HepG2 (cell line): ENCODE data around the gene CSNK1E. TPM values are rescaled to one million over a fixed set of nuclear protein-coding genes. Genes with fewer than 3 reads are reported as not detected.

Experiments used
- ATAC-seq: fragments of 200-7000 bp; cut with Tn5 transposase; 3 replicates; pipeline ENCODE4 v1.9.1; 2020; ENCODE audit warnings: mild to moderate bottlenecking, moderate library complexity
- BruUV-seq: library from RNA; stranded (reverse); fragments of 400-500 nt; replicated peaks from 2 replicates; lab custom pipeline; 2021; lab: Mats Ljungman, UMichigan
- CTCF ChIA-PET: fragments of 300-600 bp; formaldehyde crosslinking; extraction: SDS; loops from one replicate; lab custom pipeline; 2021; ENCODE audit warnings: low total read pairs, inconsistent platforms, low intra/inter-chr PET ratio; lab: Yijun Ruan, JAX
- POLR2A ChIA-PET: fragments of 350-600 bp; sonication (Branson Sonifier 250); formaldehyde crosslinking; loops from one replicate; lab custom pipeline; 2020; ENCODE audit warnings: antibody characterized with exemption, inconsistent platforms; lab: Yijun Ruan, JAX
- DNase-seq: peaks from one replicate; pipeline ENCODE4 v3.0.0-alpha.2; 2015; ENCODE audit warnings: low spot score
- FAIRE-seq: peaks from 3 replicates; lab custom pipeline; 2011; peaks lifted over from hg19 to GRCh38; lab: Jason Lieb, UNC
- H2AFZ ChIP-seq: one replicate; pipeline ENCODE4 v1.6.1; 2011; ENCODE audit warnings: low read length, inconsistent platforms
- H3K27ac ChIP-seq: fragments of 300-600 bp; 3 replicates; pipeline ENCODE4 v1.8.0; 2011; ENCODE audit warnings: mixed run types, mild to moderate bottlenecking, mixed read lengths, low read length, inconsistent platforms; ENCODE audit not compliant: insufficient read depth; ENCODE audit errors: extremely low read length
- H3K27me3 ChIP-seq, 2 experiments: fragments of 200-600 bp in 1 of 2; 2 replicates in 1 of 2; 3 replicates in 1 of 2; pipeline versions ENCODE4 v1.6.0 to v1.8.0; 2011; ENCODE audit warnings: low read length in 2 of 2, mild to moderate bottlenecking in 2 of 2, moderate library complexity in 2 of 2, inconsistent platforms in 1 of 2; ENCODE audit not compliant: insufficient read depth in 2 of 2, control insufficient read depth in 1 of 2
- H3K36me3 ChIP-seq, 2 experiments: fragments of 200-600 bp in 1 of 2; replicated peaks in 1 of 2; 2 replicates in 1 of 2; 3 replicates in 1 of 2; pipeline versions ENCODE4 v1.5.1 to v1.8.0; 2011; ENCODE audit warnings: low read length in 2 of 2, inconsistent platforms in 1 of 2; ENCODE audit not compliant: insufficient read depth in 2 of 2, control insufficient read depth in 1 of 2
- H3K4me1 ChIP-seq: 2 replicates; pipeline ENCODE4 v1.5.1; 2012; ENCODE audit warnings: low read length, inconsistent platforms; ENCODE audit not compliant: insufficient read depth
- H3K4me2 ChIP-seq: 2 replicates; pipeline ENCODE4 v1.6.0; 2011; ENCODE audit warnings: low read depth, low read length, inconsistent platforms
- H3K4me3 ChIP-seq, 3 experiments: fragments of 200-600 bp in 1 of 3; sonication (generic), shearing (Covaris generic) in 1 of 3; replicated peaks in 1 of 3; 2 replicates each; pipeline ENCODE4 v1.5.1; 2011 to 2016; ENCODE audit warnings: low read length in 3 of 3, inconsistent platforms in 2 of 3, low read depth in 2 of 3, mild to moderate bottlenecking in 2 of 3, control low read depth in 1 of 3, mixed read lengths in 1 of 3; ENCODE audit not compliant: insufficient read depth in 1 of 3
- H3K79me2 ChIP-seq: one replicate; pipeline ENCODE4 v1.6.1; 2011; ENCODE audit warnings: low read length, inconsistent platforms; ENCODE audit not compliant: insufficient read depth
- H3K9ac ChIP-seq: 2 replicates; pipeline ENCODE4 v1.6.0; 2011; ENCODE audit warnings: mild to moderate bottlenecking, low read depth, low read length, inconsistent platforms; ENCODE audit not compliant: insufficient read depth
- H3K9me3 ChIP-seq: 2 replicates; pipeline ENCODE4 v1.5.1; 2012; ENCODE audit warnings: mild to moderate bottlenecking, low read length
- H4K20me1 ChIP-seq: 2 replicates; pipeline ENCODE4 v1.6.0; 2011; ENCODE audit warnings: inconsistent platforms, mild to moderate bottlenecking, low read length, moderate library complexity; ENCODE audit not compliant: insufficient read depth
- KMT2B ChIP-seq: IDR thresholded peaks from 2 replicates; pipeline ENCODE4 v1.6.1; 2016; ENCODE audit warnings: missing genetic modification reagents, missing compliant biosample characterization
- NR1H2 ChIP-seq: sonication (generic); formaldehyde crosslinking; IDR thresholded peaks from 2 replicates; pipeline ENCODE4 v1.8.1; 2022; ENCODE audit warnings: low read depth, missing genetic modification reagents, borderline replicate concordance
- PTBP1 ChIP-seq: fragments of 200-400 bp; formaldehyde crosslinking; IDR thresholded peaks from 2 replicates; pipeline ENCODE4 v1.6.1; 2018; ENCODE audit warnings: low read length, low read depth; ENCODE audit not compliant: poor library complexity, severe bottlenecking
- ZNF766 ChIP-seq: sonication (generic); formaldehyde crosslinking; IDR thresholded peaks from 2 replicates; pipeline ENCODE4 v1.5.0; 2020; ENCODE audit warnings: missing genetic modification reagents, borderline replicate concordance
- WGBS: methylation state at CpG from one replicate; pipeline ENCODE4 v1.1.6; 2017; ENCODE audit warnings: low lambda C conversion rate; 5-methylcytosine and 5-hydroxymethylcytosine counted together
- in situ Hi-C: cut with HindIII; loops from 2 replicates; pipeline ENCODE4 v1.10.0; 2017; ENCODE audit warnings: low pct_unique_long_range_greater_than_20kb; ENCODE audit not compliant: extremely low pct_ligation_motif_present
- intact Hi-C: fragments of 100-400 bp; cut with micrococcal nuclease; formaldehyde crosslinking; loops from one replicate; pipeline ENCODE4 v1.10.0; 2022; ENCODE audit not compliant: unreplicated experiment
- polyA plus RNA-seq, 8 experiments: library from polyadenylated mRNA; depleted of rRNA in 3 of 8; stranded (reverse) in 7 of 8; unstranded in 1 of 8; fragments of >200 nt; fragmentation: Illumina TruSeq in 4 of 8; extraction: Trizol in 4 of 8; gene quantifications; 2 replicates each; pipeline versions ENCODE4 v1.2.1 to v1.2.3, GENCODE V29; 2011 to 2016; ENCODE audit warnings: low read depth in 4 of 8, missing spikeins in 1 of 8, mixed read lengths in 1 of 8; ENCODE audit not compliant: insufficient read depth in 1 of 8
- total RNA-seq, 5 experiments: library from RNA; depleted of rRNA; stranded (reverse); fragments of >200 nt; fragmentation: Illumina TruSeq; extraction: Trizol; gene quantifications; 2 replicates each; pipeline ENCODE4 v1.2.3, GENCODE V29; 2016; ENCODE audit warnings: low read depth in 1 of 5
- TF ChIP-seq, protein P1 (sequence below), 2 experiments: sonication (generic) in 1 of 2; formaldehyde crosslinking in 1 of 2; IDR thresholded peaks; 2 replicates each; pipeline versions ENCODE4 v1.5.1 to v1.6.1; 2011 to 2020; ENCODE audit warnings: borderline replicate concordance in 1 of 2, low read depth in 1 of 2, low read length in 1 of 2, mild to moderate bottlenecking in 1 of 2, missing genetic modification reagents in 1 of 2, moderate library complexity in 1 of 2
- TF ChIP-seq, protein P2 (sequence below): sonication (generic); formaldehyde crosslinking; IDR thresholded peaks from 2 replicates; pipeline ENCODE4 v1.4.0; 2020; ENCODE audit warnings: missing genetic modification reagents
- TF ChIP-seq, protein P3 (sequence below): IDR thresholded peaks from 2 replicates; pipeline ENCODE4 v1.6.1; 2016; ENCODE audit warnings: missing compliant biosample characterization, missing genetic modification reagents, borderline replicate concordance
- TF ChIP-seq, protein P4 (sequence below): sonication (generic); formaldehyde crosslinking; IDR thresholded peaks from 2 replicates; pipeline ENCODE4 v1.5.1; 2020; ENCODE audit warnings: missing genetic modification reagents, mild to moderate bottlenecking, borderline replicate concordance
- TF ChIP-seq, protein P5 (sequence below): sonication (generic); formaldehyde crosslinking; IDR thresholded peaks from 2 replicates; pipeline ENCODE4 v1.5.0; 2020; ENCODE audit warnings: missing genetic modification reagents

CSNK1E gene
- total and polyA plus RNA-seq, 2 of the 13 experiments (the other 11 are each of a cell fraction or from before 2014, with no cell fraction given) = 34.7 to 129 TPM

DNA sequence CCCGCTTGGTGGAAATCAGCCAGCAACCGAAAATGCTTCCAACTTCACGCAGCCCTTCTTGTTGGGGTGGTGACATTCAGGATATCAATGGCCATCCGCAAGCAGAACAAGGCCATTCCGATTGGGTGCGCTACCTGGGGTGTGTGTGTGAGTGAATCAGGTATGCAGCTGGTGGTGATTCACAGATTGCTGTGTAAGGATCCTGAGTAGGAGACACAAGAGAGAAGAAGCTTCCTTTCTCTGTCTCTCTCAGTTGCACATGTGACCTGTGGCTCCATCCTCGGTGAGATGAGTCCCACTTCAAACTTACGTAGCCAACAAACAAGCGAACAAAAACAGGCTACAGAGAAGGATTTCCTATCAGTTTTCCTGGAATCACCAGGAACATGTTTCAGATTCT lies 34.8 kb downstream of the CSNK1E start (continued):
- TF ChIP-seq, protein P1, sequence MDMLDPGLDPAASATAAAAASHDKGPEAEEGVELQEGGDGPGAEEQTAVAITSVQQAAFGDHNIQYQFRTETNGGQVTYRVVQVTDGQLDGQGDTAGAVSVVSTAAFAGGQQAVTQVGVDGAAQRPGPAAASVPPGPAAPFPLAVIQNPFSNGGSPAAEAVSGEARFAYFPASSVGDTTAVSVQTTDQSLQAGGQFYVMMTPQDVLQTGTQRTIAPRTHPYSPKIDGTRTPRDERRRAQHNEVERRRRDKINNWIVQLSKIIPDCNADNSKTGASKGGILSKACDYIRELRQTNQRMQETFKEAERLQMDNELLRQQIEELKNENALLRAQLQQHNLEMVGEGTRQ (IDR thresholded peaks at IDR 0.05; ENCODE audit: low read depth, low read length) = peak; percentile 52
- TF ChIP-seq, protein P1 (CRISPR knock-in tag; IDR thresholded peaks at IDR 0.05; ENCODE audit: borderline replicate concordance) = peak; percentile 55; the same call in 1 of the 2 replicates
- TF ChIP-seq, protein P2, sequence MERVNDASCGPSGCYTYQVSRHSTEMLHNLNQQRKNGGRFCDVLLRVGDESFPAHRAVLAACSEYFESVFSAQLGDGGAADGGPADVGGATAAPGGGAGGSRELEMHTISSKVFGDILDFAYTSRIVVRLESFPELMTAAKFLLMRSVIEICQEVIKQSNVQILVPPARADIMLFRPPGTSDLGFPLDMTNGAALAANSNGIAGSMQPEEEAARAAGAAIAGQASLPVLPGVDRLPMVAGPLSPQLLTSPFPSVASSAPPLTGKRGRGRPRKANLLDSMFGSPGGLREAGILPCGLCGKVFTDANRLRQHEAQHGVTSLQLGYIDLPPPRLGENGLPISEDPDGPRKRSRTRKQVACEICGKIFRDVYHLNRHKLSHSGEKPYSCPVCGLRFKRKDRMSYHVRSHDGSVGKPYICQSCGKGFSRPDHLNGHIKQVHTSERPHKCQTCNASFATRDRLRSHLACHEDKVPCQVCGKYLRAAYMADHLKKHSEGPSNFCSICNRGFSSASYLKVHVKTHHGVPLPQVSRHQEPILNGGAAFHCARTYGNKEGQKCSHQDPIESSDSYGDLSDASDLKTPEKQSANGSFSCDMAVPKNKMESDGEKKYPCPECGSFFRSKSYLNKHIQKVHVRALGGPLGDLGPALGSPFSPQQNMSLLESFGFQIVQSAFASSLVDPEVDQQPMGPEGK (CRISPR knock-in tag) = no peak
- TF ChIP-seq, protein P3, sequence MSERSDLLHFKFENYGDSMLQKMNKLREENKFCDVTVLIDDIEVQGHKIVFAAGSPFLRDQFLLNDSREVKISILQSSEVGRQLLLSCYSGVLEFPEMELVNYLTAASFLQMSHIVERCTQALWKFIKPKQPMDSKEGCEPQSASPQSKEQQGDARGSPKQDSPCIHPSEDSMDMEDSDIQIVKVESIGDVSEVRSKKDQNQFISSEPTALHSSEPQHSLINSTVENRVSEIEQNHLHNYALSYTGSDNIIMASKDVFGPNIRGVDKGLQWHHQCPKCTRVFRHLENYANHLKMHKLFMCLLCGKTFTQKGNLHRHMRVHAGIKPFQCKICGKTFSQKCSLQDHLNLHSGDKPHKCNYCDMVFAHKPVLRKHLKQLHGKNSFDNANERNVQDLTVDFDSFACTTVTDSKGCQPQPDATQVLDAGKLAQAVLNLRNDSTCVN = 0 out of 2 replicates have a peak, but pooled peaks have one; percentile 9
- TF ChIP-seq, all 625 proteins: peak for 6

GRCh38 chr22:38276166-38276565 lies 41.1 kb downstream of the CSNK1E start:
- ChIA-PET CTCF (no interaction called here), POLR2A (interaction anchor here (1.9 kb wide), 1 partner anchor 42 kb away, joined by 5 read pairs; no protein-coding TSS in a partner anchor)
- Histone ChIP-seq H3K4me2 (no peak overlapping the region), H3K4me1 (peaks cover 59% of the 10 kb centered on the region), H3K27ac (no peak overlapping the region), H3K4me3 (no peak overlapping the region), H4K20me1 (peaks cover 8% of the 10 kb centered on the region; the same call in 1 of the 2 replicates), H3K27me3 (peaks cover 0 to 4% of the 10 kb centered on the region in 2 experiments; a peak in 3 of 5 replicates), H3K9me3 (no peaks in the 10 kb centered on the region), H3K36me3 (no peaks in the 10 kb centered on the region), H2AFZ (no peak overlapping the region), H3K9ac (no peak overlapping the region), H3K79me2 (peaks cover 13% of the 10 kb centered on the region)
- DNase-seq (no peak), ATAC-seq (no peak), FAIRE-seq (no peak)
- in situ Hi-C loops = no loop called here
- no TSS peak for BruUV-seq
- WGBS = 73% methylated on average over 2 of the region's 2 CpGs
- intact Hi-C loops = no loop called here
- TF ChIP-seq PTBP1 = no peak
- no peak for TF ChIP-seq NR1H2 (CRISPR knock-in tag)
- TF ChIP-seq ZNF766 (CRISPR knock-in tag) = no peak
- TF ChIP-seq KMT2B (CRISPR knock-in tag) = no peak
- TF ChIP-seq, protein P4, sequence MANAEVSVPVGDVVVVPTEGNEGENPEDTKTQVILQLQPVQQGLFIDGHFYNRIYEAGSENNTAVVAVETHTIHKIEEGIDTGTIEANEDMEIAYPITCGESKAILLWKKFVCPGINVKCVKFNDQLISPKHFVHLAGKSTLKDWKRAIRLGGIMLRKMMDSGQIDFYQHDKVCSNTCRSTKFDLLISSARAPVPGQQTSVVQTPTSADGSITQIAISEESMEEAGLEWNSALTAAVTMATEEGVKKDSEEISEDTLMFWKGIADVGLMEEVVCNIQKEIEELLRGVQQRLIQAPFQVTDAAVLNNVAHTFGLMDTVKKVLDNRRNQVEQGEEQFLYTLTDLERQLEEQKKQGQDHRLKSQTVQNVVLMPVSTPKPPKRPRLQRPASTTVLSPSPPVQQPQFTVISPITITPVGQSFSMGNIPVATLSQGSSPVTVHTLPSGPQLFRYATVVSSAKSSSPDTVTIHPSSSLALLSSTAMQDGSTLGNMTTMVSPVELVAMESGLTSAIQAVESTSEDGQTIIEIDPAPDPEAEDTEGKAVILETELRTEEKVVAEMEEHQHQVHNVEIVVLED (CRISPR knock-in tag) = no peak
- TF ChIP-seq, protein P5, sequence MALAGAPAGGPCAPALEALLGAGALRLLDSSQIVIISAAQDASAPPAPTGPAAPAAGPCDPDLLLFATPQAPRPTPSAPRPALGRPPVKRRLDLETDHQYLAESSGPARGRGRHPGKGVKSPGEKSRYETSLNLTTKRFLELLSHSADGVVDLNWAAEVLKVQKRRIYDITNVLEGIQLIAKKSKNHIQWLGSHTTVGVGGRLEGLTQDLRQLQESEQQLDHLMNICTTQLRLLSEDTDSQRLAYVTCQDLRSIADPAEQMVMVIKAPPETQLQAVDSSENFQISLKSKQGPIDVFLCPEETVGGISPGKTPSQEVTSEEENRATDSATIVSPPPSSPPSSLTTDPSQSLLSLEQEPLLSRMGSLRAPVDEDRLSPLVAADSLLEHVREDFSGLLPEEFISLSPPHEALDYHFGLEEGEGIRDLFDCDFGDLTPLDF = no peak
